Esophagus squamous epithelium (tissue), 4 donors: Measurements from ENCODE around the gene TSPY2.
"Not testable (repeated sequence)": the region's sequence is repeated elsewhere in the genome, so short reads cannot be mapped to it uniquely, and the experiment has no call there.

Experiments used
- POLR2A ChIP-seq, 4 donors: fragments of 450-650 bp; IDR thresholded peaks; one replicate each; pipeline ENCODE4 v1.6.1; 2017; ENCODE audit warnings: antibody characterized with exemption in 4 of 4, mild to moderate bottlenecking in 4 of 4, moderate library complexity in 3 of 4
- TF ChIP-seq, protein P1 (sequence below), 6 experiments: fragments of 450-650 bp in 4 of 6; fragments of 200-600 bp in 2 of 6; sonication (generic) in 2 of 6; IDR thresholded peaks; one replicate each; pipeline ENCODE4 v1.5.1; 2016 to 2019; ENCODE audit warnings: antibody characterized with exemption in 6 of 6, mild to moderate bottlenecking in 4 of 6, moderate library complexity in 4 of 6

DNA sequence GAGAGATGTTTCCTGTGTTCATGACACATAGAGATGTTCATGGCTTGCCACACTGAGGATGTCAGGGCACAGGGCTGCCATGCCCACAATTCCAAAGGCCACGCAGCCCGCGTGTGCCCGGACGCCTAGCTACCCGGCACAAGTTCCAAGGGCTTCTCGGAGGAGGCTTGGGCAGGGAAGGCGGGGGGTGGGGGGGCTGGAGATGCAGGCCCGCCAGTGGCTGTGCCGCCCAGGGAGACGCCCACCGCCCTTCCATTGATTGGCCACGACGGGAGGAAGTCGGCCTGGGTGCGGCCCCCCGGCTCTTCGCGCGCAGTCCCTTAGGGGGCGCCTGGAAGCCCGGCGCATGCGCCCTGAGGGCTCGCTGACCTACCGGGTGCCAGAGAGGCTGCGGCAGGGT lies at the start of gene TSPY2:
- TF ChIP-seq POLR2A (IDR thresholded peaks at IDR 0.05) = not testable (repeated sequence)
- TF ChIP-seq, protein P1, sequence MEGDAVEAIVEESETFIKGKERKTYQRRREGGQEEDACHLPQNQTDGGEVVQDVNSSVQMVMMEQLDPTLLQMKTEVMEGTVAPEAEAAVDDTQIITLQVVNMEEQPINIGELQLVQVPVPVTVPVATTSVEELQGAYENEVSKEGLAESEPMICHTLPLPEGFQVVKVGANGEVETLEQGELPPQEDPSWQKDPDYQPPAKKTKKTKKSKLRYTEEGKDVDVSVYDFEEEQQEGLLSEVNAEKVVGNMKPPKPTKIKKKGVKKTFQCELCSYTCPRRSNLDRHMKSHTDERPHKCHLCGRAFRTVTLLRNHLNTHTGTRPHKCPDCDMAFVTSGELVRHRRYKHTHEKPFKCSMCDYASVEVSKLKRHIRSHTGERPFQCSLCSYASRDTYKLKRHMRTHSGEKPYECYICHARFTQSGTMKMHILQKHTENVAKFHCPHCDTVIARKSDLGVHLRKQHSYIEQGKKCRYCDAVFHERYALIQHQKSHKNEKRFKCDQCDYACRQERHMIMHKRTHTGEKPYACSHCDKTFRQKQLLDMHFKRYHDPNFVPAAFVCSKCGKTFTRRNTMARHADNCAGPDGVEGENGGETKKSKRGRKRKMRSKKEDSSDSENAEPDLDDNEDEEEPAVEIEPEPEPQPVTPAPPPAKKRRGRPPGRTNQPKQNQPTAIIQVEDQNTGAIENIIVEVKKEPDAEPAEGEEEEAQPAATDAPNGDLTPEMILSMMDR (IDR thresholded peaks at IDR 0.05) = not testable (repeated sequence)
